Keratinocyte (primary cell): ENCODE results near the gene MAPK1. TPM values are rescaled to one million over a fixed set of nuclear protein-coding genes. Genes with fewer than 3 reads are reported as not detected.

Experiments used
- DNase-seq: peaks from one replicate; pipeline ENCODE4 v3.0.0-alpha.2; 2011; ENCODE audit warnings: low read depth, missing footprints, low spot score
- FAIRE-seq: peaks from 2 replicates; lab custom pipeline; 2011; peaks lifted over from hg19 to GRCh38; lab: Jason Lieb, UNC
- H2AFZ ChIP-seq: 2 replicates; pipeline ENCODE4 v1.6.0; 2012; ENCODE audit warnings: low read length, control low read depth, inconsistent platforms; ENCODE audit not compliant: control insufficient read depth
- H3K27ac ChIP-seq: 2 replicates; pipeline ENCODE4 v1.5.1; 2011; ENCODE audit warnings: low read length; ENCODE audit not compliant: control insufficient read depth, insufficient read depth
- H3K27me3 ChIP-seq: 3 replicates; pipeline ENCODE4 v1.6.0; 2011; ENCODE audit warnings: low read length; ENCODE audit not compliant: control insufficient read depth, insufficient read depth; ENCODE audit errors: extremely low read depth
- H3K36me3 ChIP-seq, 2 experiments: 2 replicates in 1 of 2; 3 replicates in 1 of 2; pipeline ENCODE4 v1.5.1; 2011; ENCODE audit warnings: low read length in 2 of 2, mild to moderate bottlenecking in 1 of 2; ENCODE audit not compliant: control insufficient read depth in 2 of 2, insufficient read depth in 2 of 2; ENCODE audit errors: extremely low read depth in 1 of 2
- H3K4me1 ChIP-seq: 3 replicates; pipeline ENCODE4 v1.5.1; 2011; ENCODE audit warnings: low read length; ENCODE audit not compliant: control insufficient read depth, insufficient read depth; ENCODE audit errors: extremely low read depth
- H3K4me2 ChIP-seq: 3 replicates; pipeline ENCODE4 v1.6.0; 2011; ENCODE audit warnings: low read depth, low read length; ENCODE audit not compliant: control insufficient read depth, insufficient read depth; ENCODE audit errors: extremely low read depth
- H3K4me3 ChIP-seq, 3 experiments: fragments of 200-600 bp in 1 of 3; sonication (generic) in 1 of 3; 2 replicates in 2 of 3; 3 replicates in 1 of 3; pipeline ENCODE4 v1.5.1; 2011 to 2016; ENCODE audit warnings: low read length in 3 of 3, mild to moderate bottlenecking in 3 of 3, control low read depth in 2 of 3, inconsistent platforms in 1 of 3, low read depth in 1 of 3, mixed read lengths in 1 of 3, mixed run types in 1 of 3, moderate library complexity in 1 of 3; ENCODE audit not compliant: control insufficient read depth in 2 of 3, insufficient read depth in 2 of 3; ENCODE audit errors: extremely low read depth in 1 of 3
- H3K79me2 ChIP-seq: 2 replicates; pipeline ENCODE4 v1.6.0; 2012; ENCODE audit warnings: low read length; ENCODE audit not compliant: control insufficient read depth, insufficient read depth
- H3K9ac ChIP-seq: 3 replicates; pipeline ENCODE4 v1.6.0; 2011; ENCODE audit warnings: low read length; ENCODE audit not compliant: control insufficient read depth, insufficient read depth; ENCODE audit errors: extremely low read depth
- H3K9me1 ChIP-seq: 3 replicates; pipeline ENCODE4 v1.6.0; 2011; ENCODE audit warnings: low read length; ENCODE audit not compliant: control insufficient read depth, insufficient read depth; ENCODE audit errors: extremely low read depth
- H3K9me3 ChIP-seq: 2 replicates; pipeline ENCODE4 v1.5.1; 2012; ENCODE audit warnings: low read depth, low read length; ENCODE audit not compliant: control insufficient read depth
- H4K20me1 ChIP-seq: 3 replicates; pipeline ENCODE4 v1.6.0; 2011; ENCODE audit warnings: low read length; ENCODE audit not compliant: control insufficient read depth, insufficient read depth; ENCODE audit errors: extremely low read depth
- CTCF ChIP-seq, 3 experiments: IDR thresholded peaks in 1 of 3; conservative IDR thresholded peaks in 1 of 3; optimal IDR thresholded peaks in 1 of 3; 2 replicates in 2 of 3; 3 replicates in 1 of 3; pipeline versions ENCODE3 to v1.5.1; 2011; ENCODE audit warnings: low read length in 3 of 3, mild to moderate bottlenecking in 3 of 3, moderate library complexity in 2 of 3, control low read depth in 1 of 3, inconsistent platforms in 1 of 3; ENCODE audit not compliant: insufficient read depth in 2 of 3; ENCODE audit errors: extremely low read depth in 1 of 3
- EZH2 ChIP-seq: IDR thresholded peaks from one replicate; pipeline ENCODE4 v1.6.1; 2012; ENCODE audit warnings: inconsistent platforms, mild to moderate bottlenecking, low read length, moderate library complexity
- dilution Hi-C: fragments of 300-500 bp; cut with MboI; formaldehyde crosslinking; loops from one replicate; pipeline ENCODE4 v1.7.0; 2020; ENCODE audit warnings: low sequenced_read_pairs; ENCODE audit not compliant: extremely low pct_ligation_motif_present
- polyA plus RNA-seq, 5 experiments: library from polyadenylated mRNA; depleted of rRNA in 3 of 5; stranded (reverse) in 3 of 5; stranded (forward) in 1 of 5; unstranded in 1 of 5; fragments of >200 nt; gene quantifications; 1 replicate in 1 of 5; 2 replicates in 3 of 5; 3 replicates in 1 of 5; pipeline versions ENCODE4 v1.2.1 to v1.2.3, GENCODE V29; 2011 to 2012; ENCODE audit warnings: missing spikeins in 2 of 5, low read depth in 1 of 5, low replicate concordance in 1 of 5

Gene MAPK1
- polyA plus RNA-seq, 1 donor (not counting 4 experiments of a cell fraction or from before 2014, with no cell fraction given), result 136 TPM

- no peaks in the 10 kb centered on the region for H3K36me3 ChIP-seq
- no peak overlapping the region for H3K27ac ChIP-seq
- no peaks in the 10 kb centered on the region for H3K9me3 ChIP-seq
- H3K4me3 ChIP-seq, result no peak overlapping the region
- H4K20me1 ChIP-seq, result no peaks in the 10 kb centered on the region
- H3K4me1 ChIP-seq, result peaks cover 5% of the 10 kb centered on the region
- peaks cover 12% of the 10 kb centered on the region for H3K27me3 ChIP-seq
- H3K9me1 ChIP-seq, result no peaks in the 10 kb centered on the region
- H3K4me2 ChIP-seq, result no peak overlapping the region
- H2AFZ ChIP-seq, result no peak overlapping the region
- no peak for TF ChIP-seq EZH2
- TF ChIP-seq CTCF (optimal IDR thresholded peaks at IDR 0.05 in 1 of 3, IDR thresholded peaks at IDR 0.05 in 1 of 3, conservative IDR thresholded peaks at IDR 0.05 in 1 of 3; ENCODE audit: extremely low read depth in 1 of 3, insufficient read depth in 2 of 3, low read length in 3 of 3), result no peak
- no peak for FAIRE-seq
- no peak for DNase-seq
- dilution Hi-C loops, result no loop called here
- H3K9ac ChIP-seq, result no peak overlapping the region
- H3K79me2 ChIP-seq, result no peaks in the 10 kb centered on the region
Measured at GRCh38 chr22:21738966-21739365, 128.5 kb downstream of the MAPK1 start.

- Histone ChIP-seq H3K9me1 (no peaks in the 10 kb centered on the region), H3K4me2 (no peak overlapping the region), H3K27ac (no peak overlapping the region), H4K20me1 (no peaks in the 10 kb centered on the region), H3K36me3 (no peaks in the 10 kb centered on the region), H3K4me1 (peaks cover 5% of the 10 kb centered on the region), H3K9ac (no peak overlapping the region), H3K4me3 (no peak overlapping the region), H2AFZ (no peak overlapping the region), H3K27me3 (peaks cover 19% of the 10 kb centered on the region), H3K9me3 (no peaks in the 10 kb centered on the region), H3K79me2 (no peaks in the 10 kb centered on the region)
- FAIRE-seq, result no peak
- DNase-seq, result no peak
- dilution Hi-C loops, result no loop called here
- no peak for TF ChIP-seq EZH2
- no peak for TF ChIP-seq CTCF (optimal IDR thresholded peaks at IDR 0.05 in 1 of 3, IDR thresholded peaks at IDR 0.05 in 1 of 3, conservative IDR thresholded peaks at IDR 0.05 in 1 of 3; ENCODE audit: extremely low read depth in 1 of 3, insufficient read depth in 2 of 3, low read length in 3 of 3)
Measured at GRCh38 chr22:21738081-21738480, 129.4 kb downstream of the MAPK1 start.
